HG03439 (cell line): ENCODE measurements around the gene SORT1.
"Not testable (repeated sequence)": the region's sequence is repeated elsewhere in the genome, so short reads cannot be mapped to it uniquely, and the experiment has no call there.

Source experiments
- ATAC-seq: cut with Tn5 transposase; IDR thresholded peaks from one replicate; pipeline ENCODE4 v1.9.1; 2021; ENCODE audit warnings: mild to moderate bottlenecking, moderate library complexity; ENCODE audit not compliant: unreplicated experiment

The SORT1 gene

GRCh38 chr1:109397581-109398342, at the start of gene SORT1:
TSS of gene SORT1 (minus strand) at chr1:109397918. CDS start at chr1:109397892, 26 bp downstream.
- ATAC-seq, result peak; percentile 78

DNA sequence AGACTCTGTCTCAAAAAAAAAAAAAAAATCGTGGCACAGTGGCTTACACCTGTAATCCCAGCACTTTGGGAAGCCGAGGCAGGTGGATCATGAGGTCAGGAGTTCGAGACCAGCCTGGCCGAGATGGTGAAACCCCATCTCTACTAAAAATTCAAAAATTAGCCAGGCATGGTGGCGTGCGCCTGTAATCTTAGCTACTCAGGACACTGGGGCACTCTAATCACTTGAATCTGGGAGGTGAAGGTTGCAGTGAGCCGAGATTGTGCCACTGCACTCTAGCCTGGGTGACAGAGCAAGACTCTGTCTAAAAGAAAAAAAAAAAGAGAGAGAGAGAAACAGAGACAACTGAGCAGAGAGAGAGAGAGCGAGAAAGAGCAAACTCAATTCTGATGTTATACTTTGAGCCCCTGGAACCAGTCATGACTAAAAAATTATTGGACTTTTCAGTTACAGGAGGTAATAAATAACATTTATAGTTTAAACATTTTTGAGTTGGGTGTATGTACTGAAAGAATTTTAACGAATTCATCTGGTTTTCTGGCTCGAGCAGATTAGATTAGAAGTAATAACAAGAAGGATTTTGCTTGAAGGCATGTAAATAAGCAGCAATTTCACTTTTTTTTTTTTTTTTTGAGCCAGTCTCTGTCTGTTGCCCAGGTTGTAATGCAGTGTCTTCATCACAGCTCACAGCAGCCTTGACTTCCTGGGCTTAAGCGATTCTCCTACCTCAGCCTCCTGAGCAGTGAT, 48.4 kb upstream of the SORT1 start:
- not testable (repeated sequence) for ATAC-seq

DNA sequence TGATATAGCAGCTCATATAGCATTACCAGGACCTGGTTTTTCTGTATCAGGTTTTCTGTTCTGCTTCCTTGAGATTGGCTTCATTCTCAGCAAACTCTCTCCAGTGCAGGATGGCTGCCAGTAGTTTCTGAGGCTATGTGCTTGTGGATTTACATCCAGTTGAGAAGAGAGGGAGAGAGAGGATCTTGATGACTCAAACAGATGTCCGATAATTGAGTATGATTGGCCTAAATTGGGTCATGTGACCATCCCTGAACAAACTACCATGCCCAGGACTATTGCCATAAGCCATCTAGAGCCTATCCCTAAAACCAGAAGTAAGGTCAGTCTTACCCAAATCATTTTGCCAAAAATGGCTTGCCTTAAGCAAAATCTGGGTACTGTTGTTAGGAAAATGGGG, 46.6 kb upstream of the SORT1 start:
- no peak for ATAC-seq

- no peak for ATAC-seq
These were observed 45.8 kb upstream of the SORT1 start for GRCh38 chr1:109443476-109443875.

DNA sequence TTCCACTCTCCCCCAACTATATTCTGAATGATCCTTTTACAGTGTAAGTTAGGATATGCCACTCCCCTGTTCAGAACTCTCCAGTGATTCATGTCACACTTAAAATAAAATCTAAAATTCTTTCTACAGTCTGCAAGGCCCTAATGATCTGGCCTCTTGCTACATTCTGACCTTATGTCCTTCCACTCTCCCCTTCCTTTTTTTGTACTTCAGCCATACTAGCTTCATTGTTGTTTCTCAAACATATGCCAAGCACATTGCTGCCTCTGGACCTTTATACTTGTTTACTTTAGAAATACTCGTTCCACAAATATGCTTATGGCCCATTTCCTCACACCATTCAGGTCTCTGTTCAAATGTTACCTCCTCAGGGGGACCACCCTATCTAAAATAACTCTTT, 43.4 kb upstream of the SORT1 start:
- ATAC-seq, result no peak

DNA sequence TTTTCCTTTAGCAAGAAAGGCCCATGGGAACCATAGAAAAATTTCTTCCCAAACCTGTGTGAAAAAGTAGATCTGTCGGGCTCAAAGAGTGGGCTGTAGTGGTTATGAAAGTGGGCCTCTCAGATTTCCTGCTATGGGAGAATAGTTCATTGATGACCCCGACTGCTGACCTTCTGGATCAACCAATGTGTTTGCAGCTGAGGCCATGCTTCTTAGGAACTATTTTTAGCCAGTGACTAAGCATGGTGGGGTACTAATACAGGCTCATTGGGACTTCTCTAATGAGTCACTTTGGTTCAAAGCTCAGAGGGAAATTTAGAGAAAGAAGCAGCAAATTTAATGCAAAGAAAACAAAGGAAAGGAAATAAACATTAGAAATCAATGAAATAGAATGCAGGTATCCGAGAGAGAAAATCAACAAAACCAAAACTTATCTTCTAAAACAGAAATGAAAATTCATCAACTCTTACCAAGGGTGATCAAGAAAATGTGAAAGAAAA, 41.1 kb upstream of the SORT1 start:
- no peak for ATAC-seq

DNA sequence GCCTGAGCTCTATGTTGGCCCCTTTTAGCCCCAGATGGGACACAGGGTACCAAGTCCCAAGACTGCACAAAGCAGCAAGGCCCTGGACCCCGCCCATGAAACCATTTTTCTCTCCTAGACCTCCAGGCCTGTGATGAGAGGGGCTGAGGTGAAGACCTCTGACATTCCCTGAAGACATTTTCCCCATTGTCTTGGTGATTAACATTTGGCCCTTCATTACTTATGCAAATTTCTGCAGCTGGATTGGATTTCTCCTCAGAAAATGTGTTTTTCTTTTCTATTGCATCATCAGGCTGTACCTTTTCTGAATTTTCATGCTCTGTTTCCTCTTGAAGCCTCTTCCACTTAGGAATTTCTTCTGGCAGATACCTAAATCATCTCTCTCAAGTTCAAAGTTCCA, 36.8 kb upstream of the SORT1 start:
- ATAC-seq, result no peak

DNA sequence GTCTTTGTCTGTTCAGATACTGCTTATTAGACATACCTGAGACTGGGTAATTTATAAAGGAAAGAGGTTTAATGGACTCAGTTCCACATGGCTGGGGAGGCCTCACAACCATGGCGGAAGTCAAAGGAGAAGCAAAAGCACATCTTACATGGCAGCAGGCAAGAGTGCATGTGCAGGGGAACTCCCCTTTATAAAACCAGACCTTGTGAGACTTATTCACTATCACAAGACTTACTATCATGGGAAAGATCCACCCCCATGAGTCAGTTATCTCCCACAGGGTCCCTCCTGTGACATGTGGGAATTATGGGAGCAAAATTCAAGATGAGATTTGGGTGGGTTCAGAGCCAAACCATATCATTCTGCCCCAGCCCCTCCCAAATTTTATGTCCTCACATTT, 35.6 kb upstream of the SORT1 start:
- ATAC-seq, result no peak

- no peak for ATAC-seq
These were observed 34.6 kb upstream of the SORT1 start for GRCh38 chr1:109432336-109432735.

DNA sequence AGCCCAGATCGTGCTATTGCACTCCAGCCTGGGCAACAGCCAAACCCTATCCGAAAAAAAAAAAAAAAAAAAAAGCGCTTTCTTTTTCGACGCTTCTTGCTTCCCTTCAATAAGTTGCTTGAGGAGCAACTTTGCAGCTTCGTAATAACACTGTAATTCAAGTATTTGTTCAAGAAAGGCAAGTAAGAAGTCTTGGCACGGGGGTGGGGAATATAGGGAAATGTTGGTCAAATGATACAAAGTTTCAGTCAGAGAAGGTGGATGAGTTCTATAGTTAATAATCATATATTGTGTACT, 29.4 kb upstream of the SORT1 start:
- no peak for ATAC-seq

DNA sequence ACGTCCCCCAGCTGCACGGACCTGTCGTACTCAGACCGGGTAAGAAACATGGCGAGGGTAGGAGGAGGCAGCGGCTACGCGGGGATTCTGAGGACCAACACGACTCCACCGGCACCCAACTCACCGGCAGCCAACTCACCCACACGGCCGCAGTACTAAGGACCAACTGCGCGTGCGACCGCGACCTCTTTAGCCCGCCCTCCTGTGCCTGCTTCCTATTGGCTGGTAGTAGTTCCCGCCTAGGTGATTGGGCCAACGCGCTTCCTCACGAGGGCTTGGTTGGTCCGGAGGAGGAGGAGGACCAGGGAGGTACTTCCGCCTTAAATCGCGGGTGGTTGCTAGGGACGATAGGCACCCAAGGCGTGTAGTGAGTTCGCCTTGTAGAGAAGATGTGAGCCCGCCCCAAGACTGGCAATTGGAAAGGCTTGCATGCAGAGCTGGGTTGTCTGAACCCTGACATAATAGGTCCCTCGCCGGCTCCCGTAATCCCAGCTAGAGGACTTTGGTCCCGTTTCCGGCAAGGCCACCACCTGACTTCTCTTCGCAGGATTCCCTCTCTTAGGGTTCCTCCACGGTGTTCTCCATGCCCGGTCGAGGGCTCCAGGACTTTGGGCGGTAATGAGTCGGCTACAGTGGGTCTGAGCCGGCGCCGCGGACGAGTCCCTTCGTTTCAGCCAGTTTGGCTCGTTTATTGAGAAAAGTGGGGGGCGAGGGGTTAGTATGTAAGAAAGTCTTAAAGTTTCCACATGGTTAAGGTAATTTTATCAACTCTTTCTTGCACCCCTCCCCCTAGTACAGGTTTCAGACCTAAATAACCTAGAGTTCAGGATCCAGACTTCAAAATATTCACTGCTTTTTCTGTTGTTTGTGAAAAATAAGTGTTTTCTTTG, 28.8 kb upstream of the SORT1 start, which contains the start of gene PSMA5:
Gene PSMA5, minus strand, starts transcription at position 168 of the 890 bp plus-strand sequence. Its CDS starts 118 bp downstream, at position 50.
- peak; percentile 98 for ATAC-seq

DNA sequence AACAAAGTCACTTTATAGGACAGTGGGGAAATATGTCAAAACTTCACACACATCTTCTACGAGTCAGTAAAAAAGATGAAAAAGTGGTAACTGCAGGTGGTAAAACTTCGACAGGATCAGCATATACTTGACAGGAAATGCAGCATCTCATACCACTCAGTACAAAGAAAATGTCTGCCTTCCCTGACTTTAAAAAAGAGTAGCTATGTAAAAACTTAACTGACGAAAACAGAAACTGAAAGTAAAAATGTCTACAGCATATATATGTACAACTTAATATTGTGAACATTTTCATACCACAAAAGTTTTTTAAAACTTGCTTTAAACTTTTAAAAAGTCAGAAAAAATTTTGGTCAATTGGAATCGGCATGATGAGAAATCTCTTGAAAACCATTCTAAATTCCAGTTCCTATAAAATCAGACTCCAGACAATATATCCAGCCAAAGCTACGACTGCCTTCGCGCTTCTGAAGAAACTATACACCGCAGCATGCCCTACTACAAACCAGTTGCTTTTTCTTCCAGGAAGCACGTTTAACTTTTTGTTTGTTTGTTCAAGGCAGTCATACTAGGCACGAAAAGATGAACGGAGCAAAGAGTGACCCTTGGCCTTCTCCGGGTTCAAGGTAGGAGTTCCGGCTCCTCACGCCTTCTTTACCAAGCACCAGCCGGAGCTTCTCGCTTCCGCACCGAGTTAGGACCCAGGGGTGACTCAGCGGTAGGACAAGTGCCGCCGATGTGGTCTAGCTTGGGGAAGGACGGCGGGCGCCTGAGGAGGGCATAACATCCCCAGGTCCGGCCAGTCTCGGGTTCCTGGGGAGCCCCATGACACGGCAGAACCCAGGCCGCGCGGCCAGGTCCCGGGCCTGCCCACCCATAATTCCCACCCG, 27.9 kb upstream of the SORT1 start:
- peak; percentile 28 for ATAC-seq

DNA sequence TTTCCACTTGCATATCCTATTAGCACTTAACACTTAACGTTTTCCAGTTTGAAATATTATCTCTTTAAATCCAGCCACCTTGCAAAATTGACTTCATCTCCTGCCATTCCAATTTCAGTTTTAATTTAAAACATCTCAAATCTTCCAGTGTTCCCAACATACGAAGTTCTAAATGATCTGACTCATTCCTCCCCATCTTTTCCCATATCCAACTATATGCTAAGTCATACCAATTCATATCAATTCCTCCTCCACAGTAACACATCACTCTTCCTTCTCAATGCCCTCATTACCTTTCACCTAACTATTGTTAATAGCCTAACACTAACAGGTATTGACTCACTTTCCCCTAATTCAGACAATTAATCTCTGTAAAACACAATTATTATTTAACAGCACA, 25.8 kb upstream of the SORT1 start:
- ATAC-seq, result no peak

- ATAC-seq, result no peak
These were observed 14.8 kb upstream of the SORT1 start for GRCh38 chr1:109412551-109412950.

DNA sequence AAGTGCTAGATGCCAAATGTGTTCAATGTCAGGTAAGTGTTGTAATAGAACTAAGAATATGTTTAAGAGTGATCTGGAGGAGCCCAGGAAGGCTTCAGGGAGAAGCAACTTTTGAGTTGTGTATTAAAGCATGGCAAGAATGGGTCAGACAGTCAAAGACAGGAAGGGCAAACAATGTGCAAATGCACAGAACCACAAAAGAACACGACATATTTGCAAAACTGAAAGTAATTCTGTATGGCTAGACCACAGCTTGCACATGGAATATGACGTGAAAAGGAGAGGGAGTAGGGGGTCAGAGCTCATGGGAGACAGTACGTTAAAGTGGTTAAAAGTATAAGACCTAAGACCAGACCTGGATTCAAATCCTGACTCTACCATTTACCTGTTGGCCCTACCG, 7.1 kb upstream of the SORT1 start:
- ATAC-seq, result no peak

GRCh38 chr1:109402025-109402424, 4.3 kb upstream of the SORT1 start:
- no peak for ATAC-seq

DNA sequence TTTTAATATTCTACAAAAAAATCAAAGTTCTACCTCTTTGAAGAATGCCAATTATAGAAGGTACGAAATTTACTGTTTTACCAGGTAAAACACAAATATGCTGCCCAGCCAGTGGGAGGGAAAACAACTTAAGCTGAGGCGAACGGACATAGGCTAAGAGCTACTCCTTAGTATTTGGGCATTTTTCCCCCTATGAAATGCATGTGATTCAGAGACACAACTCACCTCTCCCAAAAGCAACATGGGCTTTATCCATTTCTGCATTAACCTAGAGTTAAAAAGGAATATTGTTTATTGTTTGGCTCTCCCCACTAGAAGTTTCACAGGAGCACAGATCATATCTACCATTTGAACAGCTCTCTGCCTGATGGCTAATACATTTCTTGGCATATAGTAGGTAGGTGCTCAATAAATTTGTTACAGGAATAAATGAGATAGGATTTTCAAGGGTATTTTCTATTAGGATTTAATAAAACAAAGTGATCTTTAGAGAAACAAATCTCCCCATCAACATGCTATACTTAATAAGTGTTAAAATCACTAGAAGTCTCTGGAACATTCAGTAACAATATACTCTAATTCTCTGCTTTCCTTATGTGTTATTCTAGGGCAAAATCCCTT, 2.4 kb upstream of the SORT1 start:
- no peak for ATAC-seq

DNA sequence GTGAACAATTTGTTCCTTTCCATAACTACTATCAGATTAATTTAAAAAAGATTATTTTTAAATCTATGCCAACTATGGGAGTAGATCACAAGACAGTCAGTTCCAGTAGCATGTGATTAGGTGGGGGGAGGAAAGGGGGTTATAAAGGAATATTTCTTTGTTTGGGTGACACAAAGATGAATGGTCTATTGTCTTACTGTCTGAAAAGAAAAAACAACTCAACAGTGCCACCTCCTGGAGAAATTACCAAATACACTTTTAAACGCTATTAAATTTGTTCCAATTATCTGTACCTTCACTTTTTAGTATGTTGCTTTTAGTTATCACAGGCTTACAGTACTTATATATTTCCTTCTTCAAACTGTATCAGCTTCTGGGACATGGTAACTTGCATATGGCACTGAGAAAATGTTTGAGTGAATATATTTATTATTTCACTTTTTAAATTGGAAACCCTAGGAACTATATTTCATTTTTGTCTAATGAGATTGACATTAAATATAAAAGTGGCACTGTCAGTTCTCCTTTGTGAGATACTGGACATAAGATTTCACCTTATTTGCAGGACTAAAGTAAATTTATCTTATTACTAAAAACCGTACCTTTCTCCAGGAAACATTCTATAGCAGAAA, 1.7 kb upstream of the SORT1 start:
- ATAC-seq, result no peak
